Fibroblast of the aortic adventitia (primary cell): ENCODE results near the gene SPATA33. TPM values are rescaled to one million over a fixed set of nuclear protein-coding genes. Genes with fewer than 3 reads are reported as not detected.
A peak's percentile ranks its signal among the peaks of the same experiment; 100 is the strongest.

Experiments used
- DNase-seq: peaks from one replicate; pipeline ENCODE4 v3.0.0-alpha.2; 2010; ENCODE audit warnings: low read depth
- H3K4me3 ChIP-seq: 2 replicates; pipeline ENCODE4 v1.5.1; 2011; ENCODE audit warnings: low read depth, mild to moderate bottlenecking, control low read depth, low read length, moderate library complexity
- CTCF ChIP-seq: IDR thresholded peaks from 2 replicates; pipeline ENCODE4 v1.5.1; 2011; ENCODE audit warnings: mild to moderate bottlenecking, low read length, control low read depth, inconsistent platforms; ENCODE audit not compliant: insufficient read depth
- total RNA-seq: library from RNA; depleted of rRNA; stranded (reverse); fragments of >200 nt; gene quantifications from 2 replicates; pipeline ENCODE4 v1.2.3, GENCODE V29; 2012; ENCODE audit warnings: low replicate concordance

The SPATA33 gene
- total RNA-seq, 1 donor: 6.1 TPM

- H3K4me3 ChIP-seq: no peak overlapping the region
- DNase-seq: no peak
- no peak for TF ChIP-seq CTCF
Observed at GRCh38 chr16:89613954-89614459, 43.6 kb upstream of the SPATA33 start.

GRCh38 chr16:89615176-89615575 is 42.5 kb upstream of the SPATA33 start:
- TF ChIP-seq CTCF: no peak

GRCh38 chr16:89615596-89616090 is 42.0 kb upstream of the SPATA33 start:
- no peak for DNase-seq
- peak; percentile 75 for TF ChIP-seq CTCF
- H3K4me3 ChIP-seq: no peak overlapping the region

More at GRCh38 chr16:89615176-89615575, 42.5 kb upstream of the SPATA33 start:
- no peak for DNase-seq
- no peak overlapping the region for H3K4me3 ChIP-seq

GRCh38 chr16:89616623-89617022 is 41.0 kb upstream of the SPATA33 start:
- no peak for TF ChIP-seq CTCF
- no peak for DNase-seq
- H3K4me3 ChIP-seq: no peak overlapping the region

- no peak for DNase-seq
- no peak for TF ChIP-seq CTCF
- no peak overlapping the region for H3K4me3 ChIP-seq
Observed at GRCh38 chr16:89617036-89617435, 40.6 kb upstream of the SPATA33 start.

GRCh38 chr16:89618109-89618998 is 39.3 kb upstream of the SPATA33 start:
- no peak for TF ChIP-seq CTCF
- DNase-seq: no peak

More at GRCh38 chr16:89618109-89618998, 39.3 kb upstream of the SPATA33 start:
- H3K4me3 ChIP-seq: no peak overlapping the region
